Measurements from ENCODE around the gene CAMKK1.

Gene CAMKK1

DNA sequence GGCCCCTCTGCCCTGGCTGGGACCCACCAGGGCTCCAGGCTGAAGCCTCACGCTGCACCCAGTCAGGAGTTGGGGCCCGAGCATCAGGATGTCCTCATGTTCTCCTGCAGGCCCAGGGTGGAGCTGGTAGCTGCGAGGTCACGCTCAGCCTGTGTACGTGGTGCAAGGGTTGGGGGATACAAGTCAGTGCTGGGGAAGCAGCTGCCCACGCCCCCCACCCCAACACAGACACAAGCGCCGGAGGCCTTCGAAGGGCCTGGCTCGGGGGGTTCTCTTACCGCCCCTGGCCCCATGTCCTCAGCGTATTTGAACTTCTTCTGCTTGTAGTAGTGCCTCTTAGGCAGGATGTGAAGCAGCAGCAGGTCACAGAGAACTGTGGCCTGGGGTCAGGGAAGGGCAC is 4.9 kb upstream of the CAMKK1 start:
- DNase-seq (ENCODE audit: extremely low read depth in 1 of 2, low read depth in 1 of 2): no peak

GRCh38 chr17:3896968-3897235 is 4.0 kb upstream of the CAMKK1 start:
- no peak for DNase-seq (ENCODE audit: extremely low read depth in 1 of 2, low read depth in 1 of 2)

DNA sequence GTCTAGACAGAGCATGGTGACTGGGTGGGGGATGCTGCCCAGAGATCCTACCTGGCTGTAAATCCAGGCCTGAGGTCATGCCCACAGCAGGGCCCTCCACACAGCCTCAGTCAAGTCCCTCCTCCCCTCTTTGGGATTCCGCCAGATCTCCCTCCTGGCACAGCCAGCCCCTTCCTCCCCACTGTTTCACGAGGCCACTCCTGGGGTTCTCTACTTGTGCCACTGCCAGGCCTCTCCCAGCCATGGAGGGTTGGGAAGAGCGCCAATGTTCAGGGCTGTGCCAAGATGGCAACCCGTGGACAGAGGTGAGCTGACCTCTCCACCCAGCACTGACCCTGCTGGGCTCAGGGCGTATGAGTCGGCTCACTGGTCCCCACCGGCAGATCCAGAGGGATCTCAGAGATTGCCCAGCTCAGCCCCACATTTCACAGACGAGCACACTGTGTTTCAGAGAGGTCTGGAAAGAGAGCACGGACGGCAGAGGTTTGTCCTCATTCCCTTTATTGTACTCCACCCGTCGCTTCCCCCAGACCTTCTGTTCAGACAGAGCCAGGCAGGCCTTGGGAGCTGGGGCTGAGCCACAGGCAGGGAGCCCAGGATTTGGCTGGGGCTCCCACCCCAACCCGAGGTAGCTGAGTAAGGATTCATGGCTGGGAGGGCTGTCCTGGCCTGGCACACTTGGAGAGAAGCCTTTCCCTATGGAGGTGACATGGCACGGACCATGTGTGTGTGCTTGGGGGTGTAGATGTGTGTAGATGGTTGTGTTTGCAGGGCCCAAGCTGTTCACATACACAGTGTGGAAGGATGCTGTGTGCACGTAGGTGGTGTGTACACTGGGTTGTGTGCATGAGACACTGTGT is 3.5 kb upstream of the CAMKK1 start:
- no peak for DNase-seq (ENCODE audit: extremely low read depth in 1 of 2, low read depth in 1 of 2)

- no peak for DNase-seq (ENCODE audit: extremely low read depth in 1 of 2, low read depth in 1 of 2)
These were observed 2.5 kb upstream of the CAMKK1 start for GRCh38 chr17:3895354-3895753.

DNA sequence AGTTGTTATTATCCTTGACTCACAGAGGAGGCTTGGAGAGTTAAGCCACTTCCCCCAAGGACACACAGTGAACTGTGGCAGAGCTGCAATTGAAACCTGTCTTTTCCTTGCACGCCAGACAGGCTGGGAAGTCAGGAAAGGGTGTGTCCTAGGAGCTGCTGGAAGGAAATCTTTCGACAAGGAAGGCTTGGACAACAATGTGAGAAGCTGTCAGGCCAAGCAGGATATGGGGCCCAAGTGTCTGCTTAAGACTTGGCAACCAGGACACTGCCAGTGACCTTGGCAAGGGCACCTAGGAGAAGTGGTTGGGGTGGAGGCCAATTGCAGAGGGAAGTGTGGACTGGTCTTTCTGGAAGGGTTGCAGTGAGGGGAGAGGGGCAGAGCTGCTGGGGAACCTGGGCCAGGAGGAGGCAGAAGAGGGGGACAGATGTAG is 2.1 kb upstream of the CAMKK1 start:
- DNase-seq (ENCODE audit: extremely low read depth in 1 of 2, low read depth in 1 of 2): no peak

- no peak for DNase-seq (ENCODE audit: extremely low read depth in 1 of 2, low read depth in 1 of 2)
These were observed 1.3 kb upstream of the CAMKK1 start for GRCh38 chr17:3894188-3894587.

DNA sequence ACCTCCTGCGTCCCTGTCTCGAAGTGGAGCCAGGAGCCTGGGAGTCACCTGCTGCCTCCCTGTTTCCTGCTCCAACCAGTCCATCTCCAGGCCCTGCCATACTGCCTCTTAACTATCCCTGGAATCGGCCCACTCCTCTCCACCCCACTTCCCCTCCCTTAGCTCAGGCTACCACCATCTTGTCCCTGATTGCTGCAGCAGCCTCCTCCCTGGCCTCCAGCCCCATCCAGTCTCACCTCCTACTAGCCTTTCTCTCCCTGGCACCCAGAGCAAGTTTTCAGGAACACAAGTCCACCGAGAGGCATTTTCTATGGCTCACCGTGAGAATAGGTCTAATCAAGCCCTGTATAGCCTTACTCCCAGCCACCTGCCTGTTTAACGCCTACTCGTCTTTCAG is 865 bp upstream of the CAMKK1 start:
- DNase-seq (ENCODE audit: extremely low read depth in 1 of 2, low read depth in 1 of 2): no peak

GRCh38 chr17:3892095-3892998 is 506 bp downstream of the CAMKK1 start:
- peak; percentile 51 to 57 for DNase-seq (ENCODE audit: extremely low read depth in 1 of 2, low read depth in 1 of 2)

GRCh38 chr17:3891626-3892094 is 1.2 kb downstream of the CAMKK1 start:
- DNase-seq (ENCODE audit: extremely low read depth in 1 of 2, low read depth in 1 of 2): no peak

DNA sequence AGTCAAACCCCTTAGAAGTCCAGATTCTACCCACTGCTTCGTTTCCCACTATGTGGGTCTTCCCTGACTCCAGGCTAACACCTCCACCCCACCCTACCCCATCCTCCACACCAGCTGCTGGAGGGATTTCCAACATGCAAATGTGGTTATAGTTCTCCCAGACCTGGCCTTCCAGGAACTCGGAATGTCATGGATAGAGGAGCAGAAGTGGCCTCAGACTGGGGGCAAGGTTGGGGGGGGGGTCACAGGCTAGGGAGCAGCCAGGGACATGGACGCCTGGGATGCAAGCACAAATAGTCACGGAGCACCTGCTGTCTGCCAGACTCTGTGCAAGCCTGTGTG is 2.0 kb downstream of the CAMKK1 start:
- no peak for DNase-seq (ENCODE audit: extremely low read depth in 1 of 2, low read depth in 1 of 2)

DNA sequence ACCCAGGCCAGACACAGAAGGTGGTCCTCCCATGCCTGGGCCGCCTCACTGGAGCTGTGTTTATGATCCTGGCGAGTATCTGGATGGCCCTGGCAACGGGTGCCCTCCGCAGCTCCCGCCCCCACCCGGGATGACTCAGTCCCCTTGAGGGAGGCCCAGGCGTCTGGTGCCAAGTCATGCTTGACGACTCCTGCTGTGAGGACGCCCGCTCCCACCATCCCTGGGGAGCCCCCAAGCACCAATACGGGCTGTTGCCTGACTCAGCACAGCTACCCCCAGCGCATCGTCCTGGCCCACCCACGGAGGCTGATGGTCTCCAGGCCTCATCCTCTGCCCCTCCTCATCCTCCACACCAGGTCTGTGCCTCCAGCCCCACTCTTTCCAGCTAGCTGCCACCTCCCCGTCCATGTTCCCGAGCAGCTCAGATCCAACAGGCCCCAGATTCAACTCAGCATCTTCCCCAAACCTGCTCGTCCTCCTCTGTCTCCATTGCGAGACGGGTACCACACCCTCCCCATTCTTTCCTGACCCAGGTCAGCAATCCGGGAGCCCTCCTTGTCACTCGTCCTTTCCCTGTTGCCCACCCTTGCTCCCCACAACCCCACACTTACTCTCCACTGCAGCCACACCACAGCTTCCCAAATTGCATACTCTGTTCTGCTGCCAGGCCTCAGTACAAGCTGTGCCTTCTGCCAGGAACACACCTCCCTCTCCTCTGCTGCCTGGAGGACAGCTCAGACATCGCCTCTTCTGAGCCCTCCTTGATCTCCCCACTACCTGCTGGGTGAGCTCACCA is 2.6 kb downstream of the CAMKK1 start:
- DNase-seq (ENCODE audit: extremely low read depth in 1 of 2, low read depth in 1 of 2): no peak

- no peak for DNase-seq (ENCODE audit: extremely low read depth in 1 of 2, low read depth in 1 of 2)
These were observed 3.4 kb downstream of the CAMKK1 start for GRCh38 chr17:3889325-3890012.

- DNase-seq (ENCODE audit: extremely low read depth in 1 of 2, low read depth in 1 of 2): no peak
These were observed 4.3 kb downstream of the CAMKK1 start for GRCh38 chr17:3888343-3889171.

- DNase-seq (ENCODE audit: extremely low read depth in 1 of 2, low read depth in 1 of 2): no peak
These were observed 5.0 kb downstream of the CAMKK1 start for GRCh38 chr17:3887804-3888203.

DNA sequence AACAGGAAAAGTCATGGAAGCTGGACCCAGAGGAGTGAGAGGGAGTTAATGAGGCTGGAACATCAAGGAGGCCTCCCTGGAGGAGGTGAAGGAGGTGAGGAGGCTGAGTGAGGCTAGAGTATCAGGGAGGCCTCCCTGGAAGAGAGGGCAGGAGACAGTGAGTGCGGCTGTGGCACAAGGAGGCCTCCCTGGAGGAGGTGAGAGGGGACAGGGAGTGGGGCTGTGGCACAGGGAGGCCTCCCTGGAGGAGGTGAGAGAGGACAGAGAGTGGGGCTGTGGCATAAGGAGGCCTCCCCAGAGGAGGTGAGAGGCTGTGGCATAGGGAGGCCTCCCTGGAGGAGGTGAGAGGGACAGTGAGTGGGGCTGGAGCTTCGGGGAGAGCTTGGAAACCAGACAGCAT is 5.5 kb downstream of the CAMKK1 start:
- DNase-seq (ENCODE audit: extremely low read depth in 1 of 2, low read depth in 1 of 2): no peak

DNA sequence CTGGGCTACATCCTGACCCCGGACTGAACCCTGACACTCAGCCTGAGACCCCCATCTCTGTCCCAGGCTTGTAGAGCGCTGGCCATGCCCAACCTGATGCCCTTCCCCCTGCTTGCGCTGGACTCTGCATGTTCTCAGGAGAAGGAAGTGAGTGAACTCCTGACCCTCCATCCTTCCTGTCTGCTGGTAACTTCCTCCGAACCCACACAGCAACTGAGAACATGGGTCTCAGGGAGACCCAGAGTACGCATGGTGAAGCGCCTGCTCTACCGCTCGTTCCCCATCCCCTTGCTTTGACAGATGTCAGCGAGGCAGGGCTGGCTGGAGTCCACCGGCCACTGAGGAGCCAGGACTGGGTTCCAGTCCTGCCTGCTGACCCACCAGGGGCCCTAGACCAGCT is 6.1 kb downstream of the CAMKK1 start:
- DNase-seq (ENCODE audit: extremely low read depth in 1 of 2, low read depth in 1 of 2): no peak

GRCh38 chr17:3885970-3886369 is 6.9 kb downstream of the CAMKK1 start:
- DNase-seq (ENCODE audit: extremely low read depth in 1 of 2, low read depth in 1 of 2): no peak

DNA sequence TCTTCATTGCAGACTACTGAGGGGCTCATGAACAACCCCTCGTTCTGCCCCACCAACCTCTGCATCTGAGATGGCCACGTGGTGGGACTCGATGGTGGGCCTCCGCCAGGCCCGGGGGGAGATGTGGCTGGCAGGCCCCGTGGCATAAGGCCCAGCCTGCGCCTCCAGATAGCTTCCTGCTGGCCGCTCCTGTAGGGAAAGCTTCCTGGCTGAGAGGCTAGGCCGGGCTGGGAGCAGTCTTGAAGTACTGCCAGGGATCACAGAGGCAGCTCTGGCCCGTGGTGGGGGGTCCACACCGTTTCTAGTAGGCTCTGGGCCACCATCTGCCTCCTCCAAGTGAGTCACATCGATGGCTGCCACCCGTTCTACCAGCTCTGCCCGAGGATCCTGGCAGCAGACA is 7.6 kb downstream of the CAMKK1 start:
- DNase-seq (ENCODE audit: extremely low read depth in 1 of 2, low read depth in 1 of 2): no peak

DNA sequence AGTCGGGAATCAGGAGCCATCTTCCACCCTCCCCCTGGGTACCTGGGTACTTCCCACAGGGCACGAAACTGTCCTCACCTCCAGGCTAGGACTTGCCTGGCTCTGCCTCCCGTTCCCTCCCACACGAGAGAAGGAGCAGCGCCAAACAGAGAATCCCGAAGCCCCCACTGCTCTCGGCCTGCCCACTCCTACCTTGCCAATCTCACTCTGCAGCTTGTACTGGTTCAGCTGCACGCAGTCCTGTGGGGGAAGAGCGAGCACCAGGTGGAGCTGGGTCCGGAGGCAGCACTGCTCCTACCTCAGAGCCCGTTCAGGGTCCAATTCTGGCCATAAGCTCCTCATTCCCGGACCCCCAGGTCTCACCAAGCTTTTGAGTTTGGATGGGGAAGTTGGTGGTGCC is 8.7 kb downstream of the CAMKK1 start:
- DNase-seq (ENCODE audit: extremely low read depth in 1 of 2, low read depth in 1 of 2): no peak

GRCh38 chr17:3882276-3882675 is 10.6 kb downstream of the CAMKK1 start:
- no peak for DNase-seq (ENCODE audit: extremely low read depth in 1 of 2, low read depth in 1 of 2)
